ENCODE data around the gene PCARE.
"Not testable (repeated sequence)": the region's sequence is repeated elsewhere in the genome, so short reads cannot be mapped to it uniquely, and the experiment has no call there.

PCARE gene

GRCh38 chr2:29109246-29109645 is 34.9 kb upstream of the PCARE start:
- TF ChIP-seq POLR2A (IDR thresholded peaks at IDR 0.05; ENCODE audit: low read length) (no peak), GATA1 (IDR thresholded peaks at IDR 0.05; ENCODE audit: low read depth, low read length) (no peak)
- no peak for DNase-seq

- no peak for TF ChIP-seq GATA1 (IDR thresholded peaks at IDR 0.05; ENCODE audit: low read depth, low read length)
- TF ChIP-seq POLR2A (IDR thresholded peaks at IDR 0.05; ENCODE audit: low read length), result no peak
- DNase-seq, result peak; percentile 24 to 71
Observed at GRCh38 chr2:29108225-29108624, 33.9 kb upstream of the PCARE start.

GRCh38 chr2:29107547-29107946 is 33.2 kb upstream of the PCARE start:
- DNase-seq, result not testable (repeated sequence)

GRCh38 chr2:29106980-29107388 is 32.7 kb upstream of the PCARE start:
- no peak for DNase-seq
- TF ChIP-seq GATA1 (IDR thresholded peaks at IDR 0.05; ENCODE audit: low read depth, low read length) (no peak), POLR2A (IDR thresholded peaks at IDR 0.05; ENCODE audit: low read length) (no peak)

- TF ChIP-seq GATA1 (IDR thresholded peaks at IDR 0.05; ENCODE audit: low read depth, low read length), result no peak
- TF ChIP-seq POLR2A (IDR thresholded peaks at IDR 0.05; ENCODE audit: low read length), result no peak
- DNase-seq, result no peak
Observed at GRCh38 chr2:29106256-29106655, 31.9 kb upstream of the PCARE start.

GRCh38 chr2:29105375-29105774 is 31.1 kb upstream of the PCARE start:
- no peak for TF ChIP-seq GATA1 (IDR thresholded peaks at IDR 0.05; ENCODE audit: low read depth, low read length)
- no peak for TF ChIP-seq POLR2A (IDR thresholded peaks at IDR 0.05; ENCODE audit: low read length)
- DNase-seq, result no peak

GRCh38 chr2:29104688-29105087 is 30.4 kb upstream of the PCARE start:
- no peak for DNase-seq
- TF ChIP-seq POLR2A (IDR thresholded peaks at IDR 0.05; ENCODE audit: low read length) (no peak), GATA1 (IDR thresholded peaks at IDR 0.05; ENCODE audit: low read depth, low read length) (no peak)

GRCh38 chr2:29100564-29100963 is 26.2 kb upstream of the PCARE start:
- no peak for DNase-seq
- TF ChIP-seq GATA1 (IDR thresholded peaks at IDR 0.05; ENCODE audit: low read depth, low read length) (no peak), POLR2A (IDR thresholded peaks at IDR 0.05; ENCODE audit: low read length) (no peak)

- DNase-seq, result no peak
- no peak for TF ChIP-seq POLR2A (IDR thresholded peaks at IDR 0.05; ENCODE audit: low read length)
- TF ChIP-seq GATA1 (IDR thresholded peaks at IDR 0.05; ENCODE audit: low read depth, low read length), result no peak
Observed at GRCh38 chr2:29097569-29097968, 23.2 kb upstream of the PCARE start.

- TF ChIP-seq GATA1 (IDR thresholded peaks at IDR 0.05; ENCODE audit: low read depth, low read length) (no peak), POLR2A (IDR thresholded peaks at IDR 0.05; ENCODE audit: low read length) (no peak)
- DNase-seq, result no peak
Observed at GRCh38 chr2:29096969-29097368, 22.6 kb upstream of the PCARE start.

GRCh38 chr2:29090311-29090710 is 16.0 kb upstream of the PCARE start:
- not testable (repeated sequence) for DNase-seq

- DNase-seq, result no peak
Observed at GRCh38 chr2:29084554-29084953, 10.2 kb upstream of the PCARE start.

GRCh38 chr2:29082804-29083495 is 8.6 kb upstream of the PCARE start:
- no peak for DNase-seq
- no peak for TF ChIP-seq GATA1 (IDR thresholded peaks at IDR 0.05; ENCODE audit: low read depth, low read length)
- TF ChIP-seq POLR2A (IDR thresholded peaks at IDR 0.05; ENCODE audit: low read length), result no peak

More at GRCh38 chr2:29084554-29084953, 10.2 kb upstream of the PCARE start:
- TF ChIP-seq GATA1 (IDR thresholded peaks at IDR 0.05; ENCODE audit: low read depth, low read length) (no peak), POLR2A (IDR thresholded peaks at IDR 0.05; ENCODE audit: low read length) (no peak)

GRCh38 chr2:29080886-29081743 is 6.8 kb upstream of the PCARE start:
- TF ChIP-seq GATA1 (IDR thresholded peaks at IDR 0.05; ENCODE audit: low read depth, low read length), result no peak
- no peak for TF ChIP-seq POLR2A (IDR thresholded peaks at IDR 0.05; ENCODE audit: low read length)
- no peak for DNase-seq

- no peak for TF ChIP-seq POLR2A (IDR thresholded peaks at IDR 0.05; ENCODE audit: low read length)
- TF ChIP-seq GATA1 (IDR thresholded peaks at IDR 0.05; ENCODE audit: low read depth, low read length), result no peak
- no peak for DNase-seq
Observed at GRCh38 chr2:29079887-29080286, 5.6 kb upstream of the PCARE start.

Measured in erythroblast (primary cell).